GM12864 (cell line): ENCODE data around the gene SUN3.
"Not testable (repeated sequence)": the region's sequence is repeated elsewhere in the genome, so short reads cannot be mapped to it uniquely, and the experiment has no call there.

Experiments used
- DNase-seq: peaks from one replicate; pipeline ENCODE4 v3.0.0-alpha.2; 2011; ENCODE audit warnings: low read depth
- H3K4me3 ChIP-seq: 2 replicates; pipeline ENCODE4 v1.5.1; 2011; ENCODE audit warnings: mild to moderate bottlenecking, low read depth, low read length, control low read depth
- TF ChIP-seq, protein P1 (sequence below): IDR thresholded peaks from 2 replicates; pipeline ENCODE4 v1.5.1; 2011; ENCODE audit warnings: low read depth, mild to moderate bottlenecking, moderate library complexity, low read length, control low read depth, inconsistent platforms; ENCODE audit errors: missing control alignments

Gene SUN3

DNA sequence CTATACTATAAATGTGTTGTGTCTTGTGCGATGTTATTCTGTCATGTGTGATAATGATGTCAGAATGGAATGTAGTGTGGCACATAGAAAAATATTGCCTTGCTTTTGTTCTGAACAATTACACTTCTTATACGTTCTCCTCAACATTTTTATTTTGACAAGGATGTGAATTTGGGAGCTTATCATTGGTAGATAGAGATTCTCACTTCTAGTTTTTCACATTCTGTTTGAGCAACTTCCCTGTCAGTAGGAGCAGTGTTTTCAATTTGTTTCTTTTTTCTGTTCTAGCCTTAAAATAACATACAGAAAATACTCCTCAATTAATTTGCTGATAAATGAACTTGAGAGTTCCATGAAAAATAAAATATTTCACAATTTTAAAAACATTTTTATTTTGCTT lies 17.6 kb downstream of the SUN3 start:
- H3K4me3 ChIP-seq: no peak overlapping the region
- TF ChIP-seq, protein P1, sequence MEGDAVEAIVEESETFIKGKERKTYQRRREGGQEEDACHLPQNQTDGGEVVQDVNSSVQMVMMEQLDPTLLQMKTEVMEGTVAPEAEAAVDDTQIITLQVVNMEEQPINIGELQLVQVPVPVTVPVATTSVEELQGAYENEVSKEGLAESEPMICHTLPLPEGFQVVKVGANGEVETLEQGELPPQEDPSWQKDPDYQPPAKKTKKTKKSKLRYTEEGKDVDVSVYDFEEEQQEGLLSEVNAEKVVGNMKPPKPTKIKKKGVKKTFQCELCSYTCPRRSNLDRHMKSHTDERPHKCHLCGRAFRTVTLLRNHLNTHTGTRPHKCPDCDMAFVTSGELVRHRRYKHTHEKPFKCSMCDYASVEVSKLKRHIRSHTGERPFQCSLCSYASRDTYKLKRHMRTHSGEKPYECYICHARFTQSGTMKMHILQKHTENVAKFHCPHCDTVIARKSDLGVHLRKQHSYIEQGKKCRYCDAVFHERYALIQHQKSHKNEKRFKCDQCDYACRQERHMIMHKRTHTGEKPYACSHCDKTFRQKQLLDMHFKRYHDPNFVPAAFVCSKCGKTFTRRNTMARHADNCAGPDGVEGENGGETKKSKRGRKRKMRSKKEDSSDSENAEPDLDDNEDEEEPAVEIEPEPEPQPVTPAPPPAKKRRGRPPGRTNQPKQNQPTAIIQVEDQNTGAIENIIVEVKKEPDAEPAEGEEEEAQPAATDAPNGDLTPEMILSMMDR: no peak
- no peak for DNase-seq

DNA sequence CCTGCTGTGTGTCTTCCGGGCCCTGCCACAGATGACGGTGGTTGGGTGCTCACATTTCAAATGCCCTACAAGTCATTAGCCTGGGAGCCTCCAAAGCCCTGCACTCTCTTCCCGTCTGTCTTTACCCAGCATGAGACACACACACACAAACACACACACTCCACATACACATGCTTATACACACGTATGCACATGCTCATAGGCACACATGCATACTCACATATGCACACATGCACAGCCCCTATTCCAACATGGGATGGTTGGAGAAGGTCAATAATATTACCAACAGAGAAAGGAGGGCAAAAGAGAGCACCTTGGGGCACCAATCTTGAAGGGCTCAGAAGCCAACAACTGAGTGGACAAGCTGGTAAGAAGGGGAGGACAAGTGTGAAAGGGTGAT lies 19.0 kb downstream of the SUN3 start:
- TF ChIP-seq, protein P1: no peak
- DNase-seq: no peak
- H3K4me3 ChIP-seq: no peak overlapping the region

DNA sequence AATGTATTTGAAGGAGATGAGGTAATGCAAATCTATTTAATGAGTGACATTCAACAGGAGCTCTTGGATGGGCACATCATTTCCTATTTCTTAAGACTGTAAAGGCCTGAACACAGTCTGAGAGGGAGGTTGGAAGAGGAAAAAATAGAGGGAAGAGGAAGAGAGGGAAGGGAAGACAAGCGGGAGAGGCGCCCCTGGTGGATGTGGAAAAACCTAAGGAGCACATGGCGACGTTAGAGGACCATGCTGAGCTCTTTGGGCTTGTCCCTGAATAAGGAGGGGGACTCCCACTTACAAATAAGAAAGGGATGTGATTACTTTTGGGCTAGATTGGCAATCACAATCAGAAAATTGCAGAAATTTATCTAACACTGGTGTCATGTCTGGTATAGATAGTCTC lies 19.6 kb downstream of the SUN3 start:
- H3K4me3 ChIP-seq: no peak overlapping the region
- TF ChIP-seq, protein P1: no peak
- DNase-seq: no peak

DNA sequence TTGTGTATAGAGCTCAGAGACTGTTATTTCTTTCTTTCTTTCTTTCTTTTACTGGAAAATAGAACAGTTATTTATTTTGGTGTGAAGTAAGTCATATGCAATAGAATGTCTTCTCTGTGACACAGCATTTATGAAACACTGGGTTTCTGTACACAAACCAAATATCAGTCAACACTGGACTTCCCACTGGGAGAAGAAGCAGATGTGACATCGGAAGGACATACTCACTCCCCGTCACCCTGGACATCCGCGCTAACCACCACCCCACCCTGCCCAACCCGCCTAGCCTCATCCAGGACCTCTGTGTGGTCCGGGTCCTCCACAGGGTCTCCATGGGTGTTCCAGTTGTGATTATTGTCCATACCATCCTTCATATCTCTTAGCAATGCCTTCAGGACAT lies 22.0 kb downstream of the SUN3 start:
- no peak overlapping the region for H3K4me3 ChIP-seq
- TF ChIP-seq, protein P1: no peak
- DNase-seq: no peak

DNA sequence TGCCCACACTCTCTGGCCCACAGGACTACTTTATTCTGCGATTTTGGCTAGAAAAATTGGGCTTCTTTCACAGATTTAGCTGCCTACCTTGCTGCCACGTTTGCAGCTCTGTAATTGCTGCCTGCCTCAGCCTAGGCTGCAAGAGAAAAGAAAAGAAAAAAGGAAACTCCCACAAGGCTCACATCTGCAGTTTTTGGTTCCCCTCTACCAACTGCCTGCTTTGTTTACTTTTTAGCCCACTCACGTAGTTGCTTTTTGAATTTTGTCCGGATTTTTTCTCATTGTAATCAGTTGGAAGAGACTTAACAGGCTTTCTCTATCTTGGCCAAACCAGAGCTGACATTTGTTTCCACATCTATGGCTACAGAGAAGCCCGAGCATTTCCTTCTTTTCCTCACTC lies 24.3 kb downstream of the SUN3 start:
- no peak for DNase-seq
- TF ChIP-seq, protein P1: no peak
- H3K4me3 ChIP-seq: peak overlapping the region; percentile 40

- TF ChIP-seq, protein P1: no peak
- no peak overlapping the region for H3K4me3 ChIP-seq
- no peak for DNase-seq
Observed at GRCh38 chr7:48004032-48004431, 24.9 kb downstream of the SUN3 start.

- DNase-seq, H3K4me3 ChIP-seq: not testable (repeated sequence)
Observed at GRCh38 chr7:48000164-48000563, 28.7 kb downstream of the SUN3 start.

DNA sequence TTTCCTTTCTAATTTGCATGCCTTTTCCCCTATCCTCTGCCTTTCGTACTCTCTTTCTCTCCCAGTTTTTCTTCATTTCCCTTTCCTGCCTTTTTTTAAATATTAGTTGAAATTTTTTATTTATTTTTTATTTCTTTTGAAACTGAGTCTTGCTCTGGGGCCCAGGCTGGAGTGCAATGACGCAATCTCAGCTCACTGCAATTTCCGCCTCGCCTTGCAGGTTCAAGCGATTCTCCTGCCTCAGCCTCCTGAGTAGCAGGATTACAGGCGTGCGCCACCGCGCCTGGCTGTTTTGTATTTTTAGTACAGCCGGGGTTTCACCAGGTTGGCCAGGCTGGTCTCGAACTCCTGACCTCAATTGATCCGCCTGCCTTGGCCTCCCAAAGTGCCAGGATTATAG lies 29.5 kb downstream of the SUN3 start:
- TF ChIP-seq, protein P1: no peak
- H3K4me3 ChIP-seq: no peak overlapping the region
- DNase-seq: no peak
